Astrocyte of the cerebellum (primary cell): ENCODE results near the gene PRKCZ.

Source experiments
- DNase-seq: peaks from one replicate; pipeline ENCODE4 v3.0.0-alpha.2; 2011; ENCODE audit warnings: low read depth
- H3K4me3 ChIP-seq: 2 replicates; pipeline ENCODE4 v1.5.1; 2011; ENCODE audit warnings: mild to moderate bottlenecking, low read depth, low read length, moderate library complexity
- CTCF ChIP-seq: IDR thresholded peaks from 2 replicates; pipeline ENCODE4 v1.5.1; 2012; ENCODE audit warnings: low read length, low read depth, moderate library complexity, mild to moderate bottlenecking; ENCODE audit errors: missing control alignments
- in situ Hi-C: cut with HindIII; loops from 2 replicates; pipeline ENCODE4 v1.10.0; 2017; ENCODE audit warnings: low sequenced_read_pairs

The PRKCZ gene

GRCh38 chr1:2126331-2127186 lies 76.3 kb downstream of the PRKCZ start:
- in situ Hi-C loops = no loop called here
- no peak overlapping the region for H3K4me3 ChIP-seq
- DNase-seq = no peak
- no peak for TF ChIP-seq CTCF

- DNase-seq = no peak
- H3K4me3 ChIP-seq = no peak overlapping the region
- no peak for TF ChIP-seq CTCF
- in situ Hi-C loops = no loop called here
Measured at GRCh38 chr1:2127187-2128145, 77.3 kb downstream of the PRKCZ start.

- DNase-seq = no peak
- H3K4me3 ChIP-seq = no peak overlapping the region
- TF ChIP-seq CTCF = no peak
- in situ Hi-C loops = no loop called here
Measured at GRCh38 chr1:2128189-2128901, 78.1 kb downstream of the PRKCZ start.

- DNase-seq = no peak
- TF ChIP-seq CTCF = no peak
- H3K4me3 ChIP-seq = no peak overlapping the region
- in situ Hi-C loops = no loop called here
Measured at GRCh38 chr1:2129256-2129943, 79.2 kb downstream of the PRKCZ start.

GRCh38 chr1:2130156-2130555 lies 79.9 kb downstream of the PRKCZ start:
- no peak for DNase-seq
- H3K4me3 ChIP-seq = no peak overlapping the region
- in situ Hi-C loops = loop anchor here (5.0 kb wide), 1 partner anchor 42 kb away; no protein-coding TSS in a partner anchor
- no peak for TF ChIP-seq CTCF
